ENCODE results near the gene ASAP2. TPM values are rescaled to one million over a fixed set of nuclear protein-coding genes. Genes with fewer than 3 reads are reported as not detected.

Gene ASAP2
- total RNA-seq, 1 donor from 2014 or later = 45.6 TPM

DNA sequence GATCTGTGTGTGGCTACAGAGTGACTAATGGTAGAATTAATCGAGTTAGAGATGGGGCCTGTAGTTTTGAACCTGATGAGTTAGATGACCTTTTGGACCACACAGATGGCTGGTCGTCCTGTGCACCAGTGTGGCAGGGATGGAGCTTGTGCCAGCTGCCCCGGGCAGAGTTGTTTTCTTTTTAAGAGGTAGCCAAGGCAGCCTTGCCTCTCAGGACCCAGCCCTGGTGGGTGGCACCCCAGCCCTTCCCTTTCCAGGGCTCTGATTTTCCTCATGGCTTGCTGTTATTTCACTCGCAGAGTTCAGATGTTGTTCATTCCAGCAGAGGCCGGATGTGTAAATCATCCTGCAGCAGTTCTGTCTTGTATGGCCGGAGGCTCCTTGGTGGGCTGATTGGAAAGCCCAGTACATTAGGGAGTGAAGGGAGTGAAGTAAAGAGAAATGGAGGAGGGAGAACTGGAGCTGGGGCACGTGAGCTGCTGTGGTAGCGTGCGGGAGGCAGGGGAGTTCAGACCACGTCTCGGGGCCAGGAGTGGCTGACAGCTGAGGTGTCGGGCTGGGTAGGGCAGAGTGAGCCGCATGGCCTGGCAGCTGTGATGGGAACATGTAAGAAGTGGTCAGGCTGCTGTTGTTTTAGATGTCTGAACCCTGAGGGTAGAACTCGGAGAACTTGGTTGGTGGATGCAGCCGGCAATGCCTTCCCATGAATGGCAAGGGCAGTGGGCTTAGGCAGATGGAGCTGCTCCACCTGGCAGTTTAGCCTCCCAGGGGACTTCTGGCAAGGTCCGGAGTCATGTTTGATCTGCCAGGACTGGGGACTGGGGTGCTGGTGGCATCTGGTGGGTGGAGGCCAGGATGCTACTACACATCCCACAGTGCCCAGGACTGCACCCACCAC lies 28.8 kb downstream of the ASAP2 start:
- TF ChIP-seq, protein P1, sequence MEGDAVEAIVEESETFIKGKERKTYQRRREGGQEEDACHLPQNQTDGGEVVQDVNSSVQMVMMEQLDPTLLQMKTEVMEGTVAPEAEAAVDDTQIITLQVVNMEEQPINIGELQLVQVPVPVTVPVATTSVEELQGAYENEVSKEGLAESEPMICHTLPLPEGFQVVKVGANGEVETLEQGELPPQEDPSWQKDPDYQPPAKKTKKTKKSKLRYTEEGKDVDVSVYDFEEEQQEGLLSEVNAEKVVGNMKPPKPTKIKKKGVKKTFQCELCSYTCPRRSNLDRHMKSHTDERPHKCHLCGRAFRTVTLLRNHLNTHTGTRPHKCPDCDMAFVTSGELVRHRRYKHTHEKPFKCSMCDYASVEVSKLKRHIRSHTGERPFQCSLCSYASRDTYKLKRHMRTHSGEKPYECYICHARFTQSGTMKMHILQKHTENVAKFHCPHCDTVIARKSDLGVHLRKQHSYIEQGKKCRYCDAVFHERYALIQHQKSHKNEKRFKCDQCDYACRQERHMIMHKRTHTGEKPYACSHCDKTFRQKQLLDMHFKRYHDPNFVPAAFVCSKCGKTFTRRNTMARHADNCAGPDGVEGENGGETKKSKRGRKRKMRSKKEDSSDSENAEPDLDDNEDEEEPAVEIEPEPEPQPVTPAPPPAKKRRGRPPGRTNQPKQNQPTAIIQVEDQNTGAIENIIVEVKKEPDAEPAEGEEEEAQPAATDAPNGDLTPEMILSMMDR (conservative IDR thresholded peaks at IDR 0.05) = no peak
- Mint-ChIP-seq H3K36me3 (no peaks in the 10 kb centered on the region), H3K27me3 (no peaks in the 10 kb centered on the region), H3K27ac (peak overlapping the region; percentile 92), H3K9me3 (no peaks in the 10 kb centered on the region), H3K4me3 (peak overlapping the region; percentile 74), H3K4me1 (ENCODE audit: unreplicated experiment) (peaks cover 76% of the 10 kb centered on the region)
- no peak for DNase-seq (ENCODE audit: extremely low spot score, unreplicated experiment)

- no peaks in the 10 kb centered on the region for H3K9me3 Mint-ChIP-seq
- no peak overlapping the region for H3K27ac Mint-ChIP-seq
- H3K27me3 Mint-ChIP-seq = no peaks in the 10 kb centered on the region
- H3K4me3 Mint-ChIP-seq = no peak overlapping the region
- TF ChIP-seq, protein P1 (conservative IDR thresholded peaks at IDR 0.05) = no peak
- no peak for DNase-seq (ENCODE audit: extremely low spot score, unreplicated experiment)
- H3K4me1 Mint-ChIP-seq (ENCODE audit: unreplicated experiment) = peaks cover 77% of the 10 kb centered on the region
- peaks cover 5% of the 10 kb centered on the region for H3K36me3 Mint-ChIP-seq
Observed at GRCh38 chr2:9236045-9236344, 29.4 kb downstream of the ASAP2 start.

DNA sequence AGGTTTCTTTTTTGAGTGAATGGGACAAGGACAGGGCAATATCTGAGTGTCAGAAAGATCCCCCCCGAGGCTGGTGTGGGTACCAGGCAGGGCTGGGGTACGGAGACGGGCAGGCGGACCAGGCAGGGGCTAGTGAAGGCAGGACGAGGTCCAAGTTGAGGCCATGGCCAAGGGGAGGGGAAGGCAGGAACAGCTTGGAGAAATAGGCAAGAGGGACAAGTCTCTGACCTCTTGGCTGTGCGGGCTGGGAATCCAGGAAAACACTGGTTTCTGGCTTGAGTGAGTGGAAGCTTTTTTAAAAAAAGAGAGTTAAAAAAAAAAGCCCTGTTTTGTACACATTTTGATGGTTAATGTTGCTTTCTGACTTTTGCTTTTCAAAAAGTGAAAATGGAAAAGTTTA lies 30.3 kb downstream of the ASAP2 start:
- H3K27ac Mint-ChIP-seq = peak overlapping the region; percentile 42
- no peaks in the 10 kb centered on the region for H3K27me3 Mint-ChIP-seq
- H3K4me1 Mint-ChIP-seq (ENCODE audit: unreplicated experiment) = peaks cover 76% of the 10 kb centered on the region
- no peak for DNase-seq (ENCODE audit: extremely low spot score, unreplicated experiment)
- peaks cover 9% of the 10 kb centered on the region for H3K36me3 Mint-ChIP-seq
- TF ChIP-seq, protein P1 (conservative IDR thresholded peaks at IDR 0.05) = no peak
- H3K9me3 Mint-ChIP-seq = no peaks in the 10 kb centered on the region
- peak overlapping the region; percentile 15 for H3K4me3 Mint-ChIP-seq

DNA sequence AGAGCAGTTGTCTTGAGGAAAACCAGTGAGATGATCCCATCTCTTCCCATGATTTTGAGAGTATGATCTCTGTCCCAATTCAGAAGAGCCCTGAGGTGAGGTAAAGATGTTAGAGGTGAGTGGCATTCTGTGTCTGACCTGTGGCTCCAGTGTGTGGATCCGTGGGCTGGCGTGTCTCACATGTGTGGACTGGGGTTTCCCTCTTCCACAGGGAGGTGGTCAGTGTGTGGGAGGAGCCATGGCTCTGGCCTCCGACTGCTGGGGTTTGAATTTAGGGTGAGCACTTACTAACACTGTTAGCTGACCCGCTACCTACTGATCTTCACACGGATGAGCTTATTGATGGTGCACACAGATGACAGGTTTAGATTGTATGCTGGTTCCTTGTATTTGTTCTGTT lies 31.2 kb downstream of the ASAP2 start:
- Mint-ChIP-seq H3K27me3 (no peaks in the 10 kb centered on the region), H3K36me3 (peaks cover 10% of the 10 kb centered on the region), H3K9me3 (no peaks in the 10 kb centered on the region), H3K4me3 (no peak overlapping the region), H3K4me1 (ENCODE audit: unreplicated experiment) (peaks cover 68% of the 10 kb centered on the region), H3K27ac (peak overlapping the region; percentile 5)
- TF ChIP-seq, protein P1 (conservative IDR thresholded peaks at IDR 0.05) = no peak
- no peak for DNase-seq (ENCODE audit: extremely low spot score, unreplicated experiment)

- DNase-seq (ENCODE audit: extremely low spot score, unreplicated experiment) = no peak
- Mint-ChIP-seq H3K27me3 (no peaks in the 10 kb centered on the region), H3K9me3 (no peaks in the 10 kb centered on the region), H3K36me3 (peaks cover 10% of the 10 kb centered on the region), H3K27ac (peak overlapping the region; percentile 6), H3K4me1 (ENCODE audit: unreplicated experiment) (peaks cover 61% of the 10 kb centered on the region), H3K4me3 (peak overlapping the region; percentile 66)
- TF ChIP-seq, protein P1 (conservative IDR thresholded peaks at IDR 0.05) = no peak
Observed at GRCh38 chr2:9238591-9239326, 32.1 kb downstream of the ASAP2 start.

Measured in type B pancreatic cell (in vitro differentiated cells).